Fibroblast of gingiva (primary cell): ENCODE data around the gene LENG9.

Experiments used
- DNase-seq: peaks from one replicate; pipeline ENCODE4 v3.0.0-alpha.2; 2011; ENCODE audit warnings: low read depth

Gene LENG9

GRCh38 chr19:54421521-54421920 lies 42.1 kb downstream of the LENG9 start:
- DNase-seq: no peak

- no peak for DNase-seq
These were observed 42.4 kb downstream of the LENG9 start for GRCh38 chr19:54421169-54421516.

GRCh38 chr19:54420383-54421168 lies 43.0 kb downstream of the LENG9 start:
- DNase-seq: no peak

GRCh38 chr19:54420068-54420382 lies 43.6 kb downstream of the LENG9 start:
- no peak for DNase-seq

GRCh38 chr19:54418930-54419800 lies 44.4 kb downstream of the LENG9 start:
- no peak for DNase-seq

DNA sequence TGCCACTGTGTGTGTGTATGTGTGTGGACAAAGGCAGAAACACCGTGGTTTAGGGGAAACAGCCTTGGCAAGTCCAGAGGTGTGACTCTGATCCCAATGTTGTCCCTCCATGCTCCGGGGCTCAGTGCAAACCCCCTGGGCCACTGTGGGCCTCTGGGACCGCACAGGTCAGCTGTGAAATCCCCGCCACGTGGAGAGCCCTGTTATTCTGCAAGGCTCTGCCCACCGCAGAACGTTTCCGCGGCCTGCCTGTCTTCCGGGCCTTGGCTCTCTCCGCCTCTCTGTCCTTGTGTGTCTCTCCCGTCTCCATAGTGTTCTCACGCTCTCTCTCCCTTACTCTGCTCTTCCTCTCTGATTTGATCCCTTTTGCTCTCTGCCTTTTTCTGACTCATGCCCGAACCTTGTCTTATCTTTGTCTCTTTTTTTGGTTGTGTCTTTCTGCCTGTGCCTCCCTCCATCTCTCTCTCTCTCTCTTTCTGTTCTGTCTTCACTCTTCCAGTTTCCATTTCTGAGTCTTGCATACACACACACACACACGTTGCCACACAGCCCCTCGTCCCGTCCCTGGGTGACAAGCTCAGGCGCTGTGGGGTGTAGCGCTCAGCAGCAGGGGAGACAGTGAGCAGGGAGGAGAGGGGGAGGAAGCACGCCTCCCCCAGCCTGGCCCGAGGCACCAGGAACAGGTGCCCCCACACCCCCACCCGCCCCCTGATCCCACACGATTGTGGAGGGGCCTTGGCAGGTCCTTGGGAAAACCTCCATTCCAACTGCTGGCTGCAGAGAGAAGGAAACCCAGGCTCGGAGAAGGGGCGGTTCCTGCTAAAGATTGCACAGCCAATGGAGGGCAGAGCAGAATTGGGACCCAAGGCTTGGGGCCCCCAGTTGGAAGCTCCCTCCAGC lies 45.3 kb downstream of the LENG9 start:
- DNase-seq: no peak

DNA sequence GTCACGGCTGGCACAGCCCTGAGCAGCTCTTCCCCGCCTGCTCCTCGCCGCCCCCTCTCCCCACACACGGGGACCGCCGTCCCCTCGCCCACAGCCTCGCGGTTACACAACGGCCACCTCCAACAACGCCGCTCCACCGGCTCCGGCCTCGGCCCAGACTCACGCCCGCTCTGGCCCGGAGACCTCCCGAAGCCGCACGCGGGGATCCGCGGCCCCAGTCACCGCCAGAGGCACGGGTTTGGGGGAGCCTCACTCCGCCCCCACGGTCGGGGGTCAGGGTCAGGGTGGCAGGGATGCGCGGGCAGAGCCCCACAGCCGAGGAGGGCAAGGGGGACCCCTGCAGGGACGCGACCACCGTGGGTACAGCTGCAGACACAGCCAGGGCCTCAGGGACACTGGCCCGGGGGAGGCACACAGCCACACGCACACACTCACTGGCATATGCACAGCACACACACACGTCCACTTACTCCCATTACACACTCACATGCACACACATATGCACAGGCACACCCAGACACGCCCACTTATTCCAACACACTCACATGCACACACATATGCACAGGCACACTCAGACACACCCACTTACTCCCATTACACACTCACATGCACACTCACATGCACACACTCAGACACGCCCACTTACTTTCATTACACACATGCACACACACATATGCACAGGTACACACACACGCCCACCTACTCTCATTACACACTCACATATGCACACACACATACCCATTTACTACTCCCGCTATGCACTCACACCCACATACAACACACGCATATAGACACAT lies 46.7 kb downstream of the LENG9 start:
- no peak for DNase-seq

DNA sequence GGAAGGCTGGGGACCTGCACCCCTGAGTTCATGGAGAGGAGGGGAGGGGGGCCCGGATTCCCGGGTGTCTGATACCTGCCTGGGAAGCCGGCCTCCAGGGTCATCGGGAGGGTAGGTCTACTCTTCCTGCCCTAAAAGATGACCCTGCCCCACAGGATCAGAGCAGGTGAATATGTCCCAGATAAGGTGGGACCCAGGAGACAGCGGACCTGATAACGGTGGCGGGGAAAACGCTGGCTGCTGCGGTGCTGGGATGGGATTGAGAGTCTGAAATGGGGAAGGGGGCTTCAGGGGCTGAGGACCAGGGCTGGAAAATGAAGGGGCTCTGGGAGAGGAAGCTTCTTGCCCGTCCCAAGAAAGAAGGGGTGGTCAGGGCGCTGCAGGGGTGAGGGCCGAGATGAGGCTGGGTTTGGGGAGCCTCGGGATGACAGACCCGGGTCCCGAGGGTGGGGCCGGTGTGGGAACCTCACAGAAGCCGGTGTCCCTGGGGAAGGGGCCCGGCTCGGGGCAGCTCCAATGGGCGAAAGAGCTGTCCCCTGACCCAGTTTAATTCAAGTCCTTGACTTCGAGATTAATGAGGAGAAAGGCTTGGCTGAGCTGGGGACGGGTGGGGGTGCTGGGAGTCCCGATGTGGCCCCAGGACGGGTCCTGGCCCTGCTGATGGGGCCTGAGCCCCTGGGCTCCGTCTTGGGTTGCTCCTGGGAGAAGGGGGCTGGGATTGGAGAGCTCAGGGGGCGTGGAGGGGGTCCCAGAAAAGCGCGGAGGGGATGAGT lies 47.5 kb downstream of the LENG9 start:
- DNase-seq: no peak

GRCh38 chr19:54415208-54415900 lies 48.2 kb downstream of the LENG9 start, which contains the start of gene TTYH1:
Gene TTYH1 (plus strand): TSS chr19:54415464. CDS start chr19:54415553, 89 bp downstream.
- DNase-seq: no peak

- no peak for DNase-seq
These were observed 49.4 kb downstream of the LENG9 start for GRCh38 chr19:54414156-54414555.

- DNase-seq: no peak
These were observed 50.7 kb downstream of the LENG9 start for GRCh38 chr19:54412877-54413276.
